Activated T-helper 17 cell treated with anti-CD3 and anti-CD28 coated beads, Interleukin-2, amount 50 U/mL, for 72 hours (primary cell): Measurements from ENCODE around the gene POC1B. TPM values are rescaled to one million over a fixed set of nuclear protein-coding genes. Genes with fewer than 3 reads are reported as not detected.

Source experiments
- ATAC-seq: fragments of 150-1000 bp; cut with Tn5 transposase; replicated peaks from 2 replicates; pipeline ENCODE4 v1.10.0; 2021; ENCODE audit warnings: mild to moderate bottlenecking, moderate library complexity
- H3K27ac Mint-ChIP-seq: one replicate; pipeline ENCODE4 v1.8.0; 2022; ENCODE audit warnings: mixed read lengths
- H3K27me3 Mint-ChIP-seq: one replicate; pipeline ENCODE4 v1.8.0; 2022; ENCODE audit warnings: mixed read lengths
- H3K36me3 Mint-ChIP-seq: one replicate; pipeline ENCODE4 v1.8.0; 2022; ENCODE audit warnings: low read depth, mild to moderate bottlenecking, mixed read lengths
- H3K4me1 Mint-ChIP-seq: one replicate; pipeline ENCODE4 v1.8.0; 2022; ENCODE audit warnings: mixed read lengths
- H3K4me3 Mint-ChIP-seq: one replicate; pipeline ENCODE4 v1.8.0; 2022; ENCODE audit warnings: mild to moderate bottlenecking, mixed read lengths
- H3K9me3 Mint-ChIP-seq: one replicate; pipeline ENCODE4 v1.8.0; 2022; ENCODE audit warnings: mixed read lengths
- total RNA-seq, 2 donors: library from RNA; stranded (reverse); gene quantifications; one replicate each; pipeline ENCODE4 v1.2.3, GENCODE V29; 2022

POC1B gene
- total RNA-seq, 2 donors from 2014 or later: 47.5 to 54.3 TPM

DNA sequence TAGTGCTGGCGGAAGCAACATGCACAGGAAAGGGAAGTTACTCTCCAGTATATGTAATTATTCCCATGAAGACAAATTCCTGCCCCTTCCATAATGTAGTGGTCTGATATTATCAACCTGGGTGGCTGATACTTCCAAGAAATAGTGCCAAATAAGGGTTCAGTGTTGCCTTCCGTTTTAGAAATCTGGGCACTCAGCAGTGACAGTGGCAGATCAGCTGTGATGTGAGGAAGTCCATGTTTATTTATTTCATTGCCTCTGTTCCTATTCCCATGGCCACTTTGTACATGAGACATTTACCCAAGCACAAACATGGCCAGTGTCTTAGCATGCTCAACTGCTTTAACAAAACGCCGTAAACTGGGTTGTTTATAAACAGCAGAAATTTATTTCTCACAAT lies 20.3 kb upstream of the POC1B start:
- peaks cover 10% of the 10 kb centered on the region for H3K4me1 Mint-ChIP-seq
- no peak for ATAC-seq
- no peak overlapping the region for H3K27ac Mint-ChIP-seq
- H3K4me3 Mint-ChIP-seq: no peak overlapping the region
- H3K27me3 Mint-ChIP-seq: no peaks in the 10 kb centered on the region
- H3K9me3 Mint-ChIP-seq: no peaks in the 10 kb centered on the region
- no peaks in the 10 kb centered on the region for H3K36me3 Mint-ChIP-seq

DNA sequence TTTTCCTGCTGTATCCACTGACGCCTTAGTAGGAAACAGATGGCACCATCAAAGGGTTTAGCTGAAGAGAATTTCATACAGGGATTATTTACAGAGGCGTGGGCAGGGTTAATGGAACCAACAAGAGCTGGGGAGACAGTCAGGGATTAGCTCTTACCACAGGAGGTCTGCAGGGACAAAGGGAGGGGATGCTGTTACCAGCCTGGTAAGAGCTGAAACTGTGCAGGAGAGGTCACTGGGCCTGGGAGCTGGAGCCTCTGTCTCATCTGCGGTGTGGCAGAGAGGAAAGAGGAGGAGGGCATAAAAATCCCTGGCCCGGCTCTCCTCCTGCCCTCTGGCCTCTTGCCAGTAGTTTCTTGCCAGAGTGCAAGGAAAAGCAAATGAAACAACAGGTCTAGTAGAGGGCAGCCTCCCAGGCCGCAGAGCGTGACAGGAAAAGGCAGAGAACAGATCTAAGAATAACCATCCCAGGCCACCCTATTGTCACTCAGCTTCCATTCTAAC lies 18.9 kb upstream of the POC1B start:
- Mint-ChIP-seq H3K36me3 (no peaks in the 10 kb centered on the region), H3K4me1 (peaks cover 10% of the 10 kb centered on the region), H3K9me3 (no peaks in the 10 kb centered on the region), H3K4me3 (no peak overlapping the region), H3K27ac (no peak overlapping the region), H3K27me3 (no peaks in the 10 kb centered on the region)
- no peak for ATAC-seq

DNA sequence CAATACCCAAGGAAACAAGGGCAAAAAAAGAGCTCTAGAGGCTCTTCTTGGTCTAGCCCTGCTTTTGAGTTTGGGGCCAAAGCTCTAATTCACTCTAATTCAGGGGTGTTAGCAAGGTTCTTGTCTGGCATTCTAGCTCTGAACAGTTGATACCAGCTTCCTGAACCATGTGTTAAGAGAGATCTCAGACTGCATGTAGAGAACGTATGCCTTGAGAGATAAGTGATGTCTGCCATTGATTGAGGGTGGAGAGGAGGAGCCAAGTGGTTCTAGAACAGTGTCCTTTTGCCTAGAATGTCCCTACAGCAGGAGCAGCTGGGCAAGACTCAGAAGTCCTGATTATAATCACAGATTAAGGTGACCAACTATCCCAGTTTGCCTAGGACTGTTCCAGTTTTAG lies 18.2 kb upstream of the POC1B start:
- H3K9me3 Mint-ChIP-seq: no peaks in the 10 kb centered on the region

DNA sequence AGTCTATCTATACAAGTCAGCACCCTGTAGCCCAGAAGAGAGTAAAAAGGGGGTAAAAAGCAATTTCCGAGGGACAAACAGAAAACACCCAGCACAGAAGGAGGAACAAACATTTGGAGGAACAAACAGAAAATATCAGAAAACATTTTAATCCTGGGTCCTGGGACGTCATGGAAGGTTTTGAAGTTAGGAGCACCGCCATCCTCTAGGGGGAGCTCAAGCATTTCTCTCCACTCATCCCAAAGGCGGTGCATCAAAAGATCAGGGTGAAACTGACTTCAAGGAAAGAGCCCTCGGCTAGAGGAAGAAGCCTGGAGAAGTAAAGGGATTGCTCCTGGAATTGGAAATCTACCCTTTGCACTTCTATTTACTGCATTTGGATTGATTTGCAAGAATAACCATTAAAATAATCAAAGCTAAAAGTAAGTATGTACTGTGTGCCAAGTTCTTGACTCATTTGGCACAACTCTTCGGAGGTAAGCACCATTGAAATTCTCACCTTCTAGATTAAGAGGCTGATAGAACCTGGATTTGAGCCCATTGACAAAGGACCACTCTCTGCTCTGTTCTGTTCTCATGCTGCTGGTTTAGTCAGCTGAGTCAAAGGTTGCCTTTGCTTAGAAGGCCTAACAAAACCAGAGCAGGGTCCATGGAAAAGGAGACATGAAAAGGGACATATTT lies 17.2 kb upstream of the POC1B start:
- H3K9me3 Mint-ChIP-seq: no peaks in the 10 kb centered on the region
- H3K4me3 Mint-ChIP-seq: no peak overlapping the region
- H3K27me3 Mint-ChIP-seq: no peaks in the 10 kb centered on the region
- H3K27ac Mint-ChIP-seq: peak overlapping the region; percentile 29
- ATAC-seq: peak; percentile 86
- no peaks in the 10 kb centered on the region for H3K36me3 Mint-ChIP-seq
- peaks cover 10% of the 10 kb centered on the region for H3K4me1 Mint-ChIP-seq

More for the DNA sequence above, 18.2 kb upstream of the POC1B start:
- ATAC-seq: no peak
- peaks cover 10% of the 10 kb centered on the region for H3K4me1 Mint-ChIP-seq
- no peaks in the 10 kb centered on the region for H3K27me3 Mint-ChIP-seq
- no peak overlapping the region for H3K4me3 Mint-ChIP-seq
- H3K27ac Mint-ChIP-seq: no peak overlapping the region
- H3K36me3 Mint-ChIP-seq: no peaks in the 10 kb centered on the region

DNA sequence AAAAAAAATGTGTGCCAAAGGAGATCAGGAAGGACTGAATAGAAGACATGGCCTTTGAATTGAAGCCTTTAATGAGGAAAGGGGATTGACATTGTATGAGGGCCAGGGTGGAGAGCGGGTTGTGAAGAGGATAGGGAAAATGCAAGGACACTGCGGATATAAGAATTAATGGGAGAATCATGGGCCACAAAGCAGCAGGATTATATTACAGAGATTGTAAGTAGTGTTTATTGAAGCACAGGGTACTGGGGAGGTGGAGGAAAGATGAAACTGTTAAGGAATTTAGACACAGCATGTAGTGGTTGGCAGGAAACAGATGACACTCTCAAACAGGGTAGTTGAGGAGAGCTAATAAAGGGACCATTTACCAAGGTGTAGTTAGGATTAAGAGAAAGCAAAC lies 16.4 kb upstream of the POC1B start:
- H3K9me3 Mint-ChIP-seq: no peaks in the 10 kb centered on the region
- H3K36me3 Mint-ChIP-seq: no peaks in the 10 kb centered on the region
- no peaks in the 10 kb centered on the region for H3K27me3 Mint-ChIP-seq
- peak overlapping the region; percentile 29 for H3K27ac Mint-ChIP-seq
- peaks cover 10% of the 10 kb centered on the region for H3K4me1 Mint-ChIP-seq
- no peak for ATAC-seq
- H3K4me3 Mint-ChIP-seq: no peak overlapping the region

DNA sequence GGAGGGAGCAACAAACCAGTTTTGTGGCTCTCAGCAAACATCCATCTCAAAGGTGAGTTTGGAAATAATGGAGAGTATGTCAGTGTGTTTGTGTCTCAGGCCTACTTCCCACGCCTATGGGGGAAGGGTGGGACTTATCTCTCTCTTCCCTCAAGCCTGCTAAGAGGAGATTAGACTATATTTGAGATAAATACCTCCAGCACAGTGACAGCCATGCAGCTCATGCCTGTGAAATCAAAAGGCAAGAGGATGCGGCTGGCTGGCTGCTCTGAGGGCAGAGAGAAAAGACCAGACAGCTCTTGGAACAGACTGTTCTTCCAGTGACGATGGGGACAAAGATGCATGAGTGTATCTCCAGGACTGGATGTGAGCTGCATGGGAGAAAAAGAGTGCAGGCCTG lies 14.7 kb upstream of the POC1B start:
- no peak overlapping the region for H3K4me3 Mint-ChIP-seq
- no peaks in the 10 kb centered on the region for H3K27me3 Mint-ChIP-seq
- no peak for ATAC-seq
- H3K27ac Mint-ChIP-seq: no peak overlapping the region
- peaks cover 10% of the 10 kb centered on the region for H3K4me1 Mint-ChIP-seq
- no peaks in the 10 kb centered on the region for H3K9me3 Mint-ChIP-seq
- no peaks in the 10 kb centered on the region for H3K36me3 Mint-ChIP-seq

DNA sequence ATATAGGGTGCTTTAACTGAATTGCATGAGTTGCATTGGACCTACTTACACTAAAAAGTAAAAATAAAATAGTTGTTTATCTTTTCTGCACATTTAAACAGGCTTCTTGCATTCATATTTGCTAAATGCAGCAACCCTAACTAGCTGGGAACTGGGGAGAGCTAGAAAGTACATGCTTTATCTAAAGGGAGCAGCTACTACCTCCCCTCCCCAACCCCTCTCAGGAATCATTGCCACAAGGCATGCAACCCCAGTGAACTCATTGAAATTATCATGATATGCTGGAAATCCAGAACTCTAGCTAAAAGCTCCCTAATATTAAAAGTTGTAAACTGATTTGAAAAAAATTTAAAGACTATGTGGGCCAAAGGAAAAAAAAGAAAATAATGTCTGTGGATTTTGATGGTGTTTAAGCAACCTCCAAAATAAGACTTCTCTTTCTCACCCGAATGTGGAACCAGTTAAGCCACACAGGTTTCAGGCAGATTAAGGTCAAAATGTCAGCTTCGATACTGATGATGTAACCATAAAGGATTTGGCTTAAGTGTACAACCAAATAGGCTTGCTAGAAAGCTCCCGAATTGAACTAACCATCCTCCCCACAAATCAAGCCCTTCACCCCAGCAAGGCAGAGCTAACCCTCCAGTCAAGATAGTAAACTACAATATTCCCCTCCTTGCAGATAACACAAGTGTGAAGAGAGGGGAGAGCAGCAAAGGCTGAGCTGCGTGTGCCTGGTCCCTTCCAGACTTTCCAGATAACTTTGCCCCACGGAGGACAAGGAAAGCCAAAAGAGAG lies 13.8 kb upstream of the POC1B start:
- Mint-ChIP-seq H3K27ac (no peak overlapping the region), H3K27me3 (no peaks in the 10 kb centered on the region), H3K9me3 (no peaks in the 10 kb centered on the region), H3K36me3 (no peaks in the 10 kb centered on the region), H3K4me3 (no peak overlapping the region), H3K4me1 (peaks cover 10% of the 10 kb centered on the region)
- ATAC-seq: no peak

DNA sequence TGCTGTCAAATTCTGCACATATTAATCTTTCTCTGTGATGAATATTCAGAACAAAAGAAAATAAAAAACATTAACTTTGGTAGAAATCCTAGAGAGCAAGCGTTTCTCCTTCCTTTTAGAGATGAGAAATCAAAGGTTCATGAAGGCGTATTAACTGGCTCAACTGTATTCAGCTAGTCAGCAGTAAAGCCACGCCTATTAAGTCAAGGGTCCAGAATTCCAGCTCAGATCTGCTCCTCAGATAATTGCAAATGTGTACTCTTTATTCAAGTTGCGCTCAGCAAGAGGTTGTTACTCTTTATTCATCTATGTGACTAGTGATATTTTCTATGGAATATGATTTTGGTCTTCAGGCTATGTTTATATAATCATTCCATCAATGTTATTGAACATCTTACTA lies 13.1 kb upstream of the POC1B start:
- Mint-ChIP-seq H3K27me3 (no peaks in the 10 kb centered on the region), H3K9me3 (no peaks in the 10 kb centered on the region), H3K4me3 (no peak overlapping the region), H3K27ac (no peak overlapping the region), H3K4me1 (peaks cover 10% of the 10 kb centered on the region), H3K36me3 (no peaks in the 10 kb centered on the region)
- no peak for ATAC-seq

DNA sequence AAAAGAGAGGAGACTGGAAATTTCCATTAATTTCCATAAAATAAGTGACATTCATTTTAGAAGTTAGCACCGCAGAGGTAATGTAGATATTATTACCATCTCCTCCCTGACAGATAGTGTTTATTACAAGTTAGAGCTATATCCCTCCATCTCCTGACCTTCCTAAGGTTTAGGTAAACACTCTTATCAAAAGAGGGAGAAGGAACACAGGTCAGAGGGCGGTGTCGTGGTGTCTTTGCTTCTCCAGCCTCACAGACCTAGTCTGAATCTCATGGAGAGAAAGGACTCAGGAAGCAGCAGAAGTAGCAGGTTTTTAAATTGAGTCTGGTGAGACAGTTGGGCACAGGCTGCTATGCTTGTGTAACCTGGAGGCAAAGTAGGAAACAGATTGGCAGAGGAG lies 11.5 kb upstream of the POC1B start:
- Mint-ChIP-seq H3K27me3 (no peaks in the 10 kb centered on the region), H3K9me3 (no peaks in the 10 kb centered on the region), H3K4me3 (no peak overlapping the region), H3K27ac (no peak overlapping the region), H3K36me3 (no peaks in the 10 kb centered on the region), H3K4me1 (peaks cover 4% of the 10 kb centered on the region)
- ATAC-seq: no peak

DNA sequence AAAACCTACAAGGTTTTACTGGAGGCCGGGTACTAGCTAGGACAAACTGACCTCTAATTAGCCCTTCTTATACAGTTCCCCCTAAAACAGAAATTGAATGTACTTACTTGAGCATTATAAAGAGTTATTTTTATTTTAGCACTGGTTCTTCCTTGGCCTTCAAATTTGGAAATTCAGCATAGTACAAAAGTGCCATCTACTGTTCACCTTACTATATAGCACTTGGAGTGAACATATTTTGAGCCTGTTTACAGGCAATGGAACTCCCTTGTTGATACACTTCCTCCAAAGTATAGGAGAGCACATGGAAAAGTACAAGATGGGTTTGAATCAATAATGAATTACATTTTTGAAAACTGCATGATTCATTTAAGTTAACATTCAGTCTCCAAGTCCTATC lies 3.9 kb upstream of the POC1B start:
- H3K4me3 Mint-ChIP-seq: peak overlapping the region; percentile 24
- ATAC-seq: no peak
- H3K27me3 Mint-ChIP-seq: no peaks in the 10 kb centered on the region
- H3K27ac Mint-ChIP-seq: peak overlapping the region; percentile 74
- H3K9me3 Mint-ChIP-seq: no peaks in the 10 kb centered on the region
- peaks cover 13% of the 10 kb centered on the region for H3K4me1 Mint-ChIP-seq
- peaks cover 2% of the 10 kb centered on the region for H3K36me3 Mint-ChIP-seq

DNA sequence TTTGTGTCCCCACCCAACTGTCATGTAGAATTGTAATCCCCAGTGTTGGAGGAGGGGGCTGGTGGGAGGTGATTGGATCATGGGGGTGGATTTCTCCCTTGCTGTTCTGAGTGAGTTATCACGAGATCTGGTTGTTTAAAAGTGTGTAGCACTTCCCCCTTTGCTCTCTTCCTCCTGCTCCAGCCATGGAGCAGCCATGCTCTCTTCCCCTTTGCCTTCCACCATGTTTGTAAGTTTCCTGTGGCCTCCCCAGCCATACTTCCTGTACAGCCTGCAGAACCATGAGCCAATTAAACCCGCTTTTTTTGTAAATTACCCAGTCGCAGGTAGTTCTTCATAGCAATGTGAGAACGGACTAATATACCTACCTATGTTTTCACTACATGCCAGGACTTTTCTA lies 2.6 kb upstream of the POC1B start:
- Mint-ChIP-seq H3K36me3 (peaks cover 15% of the 10 kb centered on the region), H3K27me3 (no peaks in the 10 kb centered on the region), H3K9me3 (no peaks in the 10 kb centered on the region), H3K27ac (no peak overlapping the region), H3K4me3 (no peak overlapping the region), H3K4me1 (peaks cover 19% of the 10 kb centered on the region)
- no peak for ATAC-seq

DNA sequence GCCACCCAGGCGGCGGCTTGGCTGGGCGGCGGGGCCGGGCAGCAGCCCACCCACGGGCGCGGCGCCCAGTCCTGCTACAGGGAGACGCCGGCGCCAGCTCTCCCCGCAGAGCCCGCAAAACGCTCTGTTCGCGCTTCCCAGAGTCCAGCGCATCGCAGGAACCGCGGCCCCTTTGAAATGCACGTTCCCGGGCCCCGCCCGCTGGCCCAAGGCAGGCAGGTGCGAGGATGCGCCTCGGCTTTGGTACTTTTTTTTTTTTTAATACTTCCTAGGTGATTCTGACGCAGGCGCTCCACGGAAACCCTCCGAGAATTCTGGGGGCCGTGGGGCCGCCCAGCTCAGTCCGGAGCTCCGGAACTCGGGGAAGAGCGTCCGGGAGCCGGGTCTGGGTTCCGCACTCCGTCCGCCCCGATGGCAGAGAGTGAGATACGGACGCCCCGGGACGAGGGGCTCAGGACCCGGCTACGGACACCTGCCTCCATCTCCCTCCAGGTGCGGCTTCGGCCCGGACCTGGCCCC lies 483 bp downstream of the POC1B start:
- Mint-ChIP-seq H3K4me3 (peak overlapping the region; percentile 85), H3K27me3 (no peaks in the 10 kb centered on the region), H3K4me1 (peaks cover 37% of the 10 kb centered on the region), H3K27ac (peak overlapping the region; percentile 83), H3K36me3 (peaks cover 46% of the 10 kb centered on the region), H3K9me3 (no peaks in the 10 kb centered on the region)
- peak; percentile 41 for ATAC-seq

DNA sequence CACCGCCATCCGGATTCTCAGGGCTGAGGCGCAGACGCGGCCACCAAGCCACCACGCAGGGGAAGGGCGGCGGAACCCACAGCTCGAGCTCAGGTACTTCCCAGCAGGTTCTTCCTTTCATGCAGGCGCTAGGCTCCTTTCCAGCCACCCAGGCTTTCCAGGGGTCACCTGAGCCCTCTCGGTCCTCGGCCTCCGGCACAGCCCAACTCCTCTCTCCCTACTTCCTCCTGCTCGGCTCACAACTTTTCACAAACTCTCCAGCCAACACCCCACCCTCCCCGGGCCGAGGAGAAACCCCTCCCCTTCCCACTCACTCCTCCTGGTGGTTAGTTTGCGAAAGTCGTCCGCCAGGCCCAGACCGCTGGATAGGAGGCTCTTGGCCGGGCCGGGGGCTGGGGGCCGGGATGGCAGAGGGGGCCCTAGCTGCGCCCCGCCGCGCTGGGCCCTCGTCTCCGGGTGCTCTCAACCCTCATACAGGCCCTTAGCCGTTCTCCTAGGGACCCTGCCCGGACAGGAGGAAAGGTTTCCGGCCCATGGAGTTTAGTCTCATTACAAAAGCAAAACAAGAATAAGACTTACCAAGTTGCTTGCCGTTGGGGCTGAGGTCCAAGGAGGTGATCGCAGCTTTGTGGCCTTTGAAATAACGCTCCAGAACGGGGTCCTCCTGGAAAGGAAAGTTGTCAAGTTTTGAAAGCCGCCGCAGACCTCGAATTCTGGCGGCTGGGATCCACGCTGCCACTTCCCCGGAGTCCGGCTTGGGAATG lies 1.1 kb downstream of the POC1B start, which contains the start of gene GALNT4:
Gene GALNT4 (minus strand): TSS at position 256 of the 764 bp plus-strand sequence. CDS start 247 bp downstream, at position 9.
- ATAC-seq: peak; percentile 73
- Mint-ChIP-seq H3K4me3 (peak within 1 kb of the TSS; percentile 85), H3K36me3 (peaks cover 50% of the 10 kb centered on the region), H3K27me3 (no peaks in the 10 kb centered on the region), H3K27ac (peak within 1 kb of the TSS; percentile 83), H3K4me1 (peaks cover 34% of the 10 kb centered on the region), H3K9me3 (no peaks in the 10 kb centered on the region)

DNA sequence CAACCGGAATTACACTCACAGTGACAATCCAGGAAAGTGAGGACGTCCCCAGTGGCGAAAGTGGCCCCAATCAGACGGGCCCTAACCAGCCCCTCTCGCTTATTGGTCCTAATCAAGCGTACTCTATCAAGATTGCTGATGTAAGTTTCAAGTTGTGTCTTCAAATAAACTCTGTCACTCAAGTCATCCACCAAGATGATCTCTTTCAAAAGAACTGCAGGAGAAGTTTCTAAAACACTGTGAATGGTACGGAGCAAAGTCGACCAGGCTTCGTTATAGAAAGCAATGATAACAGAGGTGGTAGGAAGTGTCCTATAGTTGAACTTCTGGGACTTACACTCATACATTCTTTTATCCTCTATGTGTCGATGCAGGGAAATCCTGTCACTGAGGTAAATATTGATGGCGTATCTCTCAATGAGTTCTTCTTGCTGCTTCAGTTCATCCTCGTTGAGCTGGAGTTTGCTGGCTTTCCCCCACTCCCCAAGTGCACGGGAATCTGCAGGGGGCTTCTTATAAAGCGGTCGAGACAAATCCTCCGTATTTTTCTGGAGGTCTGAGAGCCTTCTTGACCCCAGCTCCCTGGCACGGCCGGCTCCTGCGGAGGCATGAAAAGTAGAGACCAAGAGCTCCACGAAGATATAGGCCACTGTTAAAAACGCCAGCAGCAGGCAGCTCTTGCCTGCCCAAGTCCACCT lies 1.9 kb downstream of the POC1B start:
- Mint-ChIP-seq H3K4me3 (peak overlapping the region; percentile 85), H3K4me1 (peaks cover 29% of the 10 kb centered on the region), H3K27ac (peak overlapping the region; percentile 83), H3K9me3 (no peaks in the 10 kb centered on the region), H3K27me3 (no peaks in the 10 kb centered on the region), H3K36me3 (peaks cover 54% of the 10 kb centered on the region)
- ATAC-seq: no peak
